ENCODE data around the gene LNPEP. TPM values are rescaled to one million over a fixed set of nuclear protein-coding genes. Genes with fewer than 3 reads are reported as not detected.

Gene LNPEP
- total and polyA plus RNA-seq, 2 of the 4 experiments (the other 2 are of a cell fraction) = 3.6 to 27.4 TPM

DNA sequence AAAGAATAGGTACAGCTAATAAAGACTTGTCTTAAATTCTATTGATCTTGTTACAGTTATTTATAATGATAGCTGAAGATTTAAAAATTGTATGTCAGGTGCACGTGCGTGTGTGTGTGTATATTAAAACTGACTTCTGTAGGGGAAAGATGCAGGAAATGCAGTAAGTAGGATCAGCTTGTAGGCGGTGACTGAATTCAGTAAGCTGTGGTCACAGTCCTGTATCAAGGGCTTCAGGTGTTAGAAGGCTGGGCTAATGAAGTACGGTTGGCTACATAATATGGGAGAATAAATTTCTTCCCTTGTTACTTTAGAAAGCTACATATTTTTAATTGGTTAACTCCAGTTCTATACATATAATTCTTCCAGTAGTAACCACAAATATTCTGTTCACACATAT, 54.2 kb downstream of the LNPEP start:
- Histone ChIP-seq H3K4ac (ENCODE audit: low read depth, low read length) (no peak overlapping the region), H2BK15ac (ENCODE audit: low read depth, low read length) (no peak overlapping the region), H3K4me2 (ENCODE audit: low read depth, low read length) (no peak overlapping the region), H3K4me3 (ENCODE audit: insufficient read depth, low read depth, low read length) (no peak overlapping the region), H2BK5ac (ENCODE audit: low read depth, low read length, poor library complexity, severe bottlenecking) (no peak overlapping the region), H3K14ac (replicated peaks; ENCODE audit: low read depth, low read length) (no peak overlapping the region), H2AK9ac (replicated peaks; ENCODE audit: low read depth, low read length, poor library complexity) (no peak overlapping the region), H3K9me3 (ENCODE audit: control insufficient read depth, insufficient read depth, low read length) (no peaks in the 10 kb centered on the region), H4K20me1 (ENCODE audit: insufficient read depth, low read length) (no peaks in the 10 kb centered on the region), H3K23ac (ENCODE audit: low read depth, low read length) (no peak overlapping the region), H3K18ac (ENCODE audit: low read depth, low read length) (no peak overlapping the region), H2AK5ac (ENCODE audit: low read depth, low read length) (no peak overlapping the region), H3K79me1 (ENCODE audit: low read depth in 1 of 2, low read length in 2 of 2) (no peaks in the 10 kb centered on the region; a peak in 1 of 4 replicates), H4K91ac (ENCODE audit: insufficient read depth, low read depth, low read length) (no peak overlapping the region), H3K36me3 (ENCODE audit: control insufficient read depth, insufficient read depth, low read length) (peaks cover 1% of the 10 kb centered on the region; the same call in 1 of the 2 replicates), H3K27ac (ENCODE audit: insufficient read depth, low read length) (no peak overlapping the region), H3K9ac (ENCODE audit: low read depth, low read length) (no peak overlapping the region), H3K4me1 (ENCODE audit: control insufficient read depth, insufficient read depth, low read length) (no peaks in the 10 kb centered on the region), H3K27me3 (ENCODE audit: control insufficient read depth, insufficient read depth, low read length) (no peaks in the 10 kb centered on the region), H2BK20ac (ENCODE audit: low read depth, low read length) (no peak overlapping the region), H2BK120ac (ENCODE audit: low read depth, low read length) (no peak overlapping the region), H4K5ac (ENCODE audit: low read depth, low read length) (no peak overlapping the region), H2AFZ (replicated peaks; ENCODE audit: low read length, poor library complexity) (no peak overlapping the region), H3K9me1 (ENCODE audit: insufficient read depth, low read length) (no peaks in the 10 kb centered on the region), H3K56ac (ENCODE audit: extremely low read depth, insufficient read depth, low read length) (no peak overlapping the region), H4K8ac (ENCODE audit: low read depth in 2 of 2, low read length in 2 of 2) (no peak overlapping the region)
- ChIA-PET POLR2A (ENCODE audit: unreplicated experiment) (no interaction called here), CTCF (interaction anchor here (0.6 to 2.0 kb wide), 3 partner anchors 13 to 153 kb away, joined by 4 to 6 read pairs (median 4); partner anchors contain the start of gene LIX1)
- TF ChIP-seq FOS (IDR thresholded peaks at IDR 0.05; ENCODE audit: low read depth, low read length) (no peak), CHD1 (IDR thresholded peaks at IDR 0.05; ENCODE audit: low read depth, low read length) (no peak), CEBPB (IDR thresholded peaks at IDR 0.05; ENCODE audit: low read depth, low read length) (no peak), NFE2L2 (IDR thresholded peaks at IDR 0.05; ENCODE audit: low read depth, low read length) (no peak), MXI1 (IDR thresholded peaks at IDR 0.05; ENCODE audit: borderline replicate concordance, low read depth, low read length) (no peak), POLR2A (IDR thresholded peaks at IDR 0.05; ENCODE audit: low read depth, low read length) (no peak), BHLHE40 (IDR thresholded peaks at IDR 0.05; ENCODE audit: low read depth, low read length) (no peak), RFX5 (IDR thresholded peaks at IDR 0.05; ENCODE audit: low read depth, low read length) (no peak), MAFK (IDR thresholded peaks at IDR 0.05; ENCODE audit: low read depth, low read length) (no peak), RAD21 (IDR thresholded peaks at IDR 0.05; ENCODE audit: low read length) (no peak), MAZ (IDR thresholded peaks at IDR 0.05; ENCODE audit: borderline replicate concordance, low read depth, low read length) (no peak), RCOR1 (IDR thresholded peaks at IDR 0.05; ENCODE audit: insufficient replicate concordance, low read length) (no peak), SMC3 (IDR thresholded peaks at IDR 0.05; ENCODE audit: low read depth, low read length) (no peak)
- TF ChIP-seq, protein P1, sequence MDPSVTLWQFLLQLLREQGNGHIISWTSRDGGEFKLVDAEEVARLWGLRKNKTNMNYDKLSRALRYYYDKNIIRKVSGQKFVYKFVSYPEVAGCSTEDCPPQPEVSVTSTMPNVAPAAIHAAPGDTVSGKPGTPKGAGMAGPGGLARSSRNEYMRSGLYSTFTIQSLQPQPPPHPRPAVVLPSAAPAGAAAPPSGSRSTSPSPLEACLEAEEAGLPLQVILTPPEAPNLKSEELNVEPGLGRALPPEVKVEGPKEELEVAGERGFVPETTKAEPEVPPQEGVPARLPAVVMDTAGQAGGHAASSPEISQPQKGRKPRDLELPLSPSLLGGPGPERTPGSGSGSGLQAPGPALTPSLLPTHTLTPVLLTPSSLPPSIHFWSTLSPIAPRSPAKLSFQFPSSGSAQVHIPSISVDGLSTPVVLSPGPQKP (IDR thresholded peaks at IDR 0.05; ENCODE audit: borderline replicate concordance, low read depth, low read length) = no peak
- TF ChIP-seq, protein P2, sequence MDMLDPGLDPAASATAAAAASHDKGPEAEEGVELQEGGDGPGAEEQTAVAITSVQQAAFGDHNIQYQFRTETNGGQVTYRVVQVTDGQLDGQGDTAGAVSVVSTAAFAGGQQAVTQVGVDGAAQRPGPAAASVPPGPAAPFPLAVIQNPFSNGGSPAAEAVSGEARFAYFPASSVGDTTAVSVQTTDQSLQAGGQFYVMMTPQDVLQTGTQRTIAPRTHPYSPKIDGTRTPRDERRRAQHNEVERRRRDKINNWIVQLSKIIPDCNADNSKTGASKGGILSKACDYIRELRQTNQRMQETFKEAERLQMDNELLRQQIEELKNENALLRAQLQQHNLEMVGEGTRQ (IDR thresholded peaks at IDR 0.05; ENCODE audit: low read depth, low read length) = no peak
- TF ChIP-seq, protein P3, sequence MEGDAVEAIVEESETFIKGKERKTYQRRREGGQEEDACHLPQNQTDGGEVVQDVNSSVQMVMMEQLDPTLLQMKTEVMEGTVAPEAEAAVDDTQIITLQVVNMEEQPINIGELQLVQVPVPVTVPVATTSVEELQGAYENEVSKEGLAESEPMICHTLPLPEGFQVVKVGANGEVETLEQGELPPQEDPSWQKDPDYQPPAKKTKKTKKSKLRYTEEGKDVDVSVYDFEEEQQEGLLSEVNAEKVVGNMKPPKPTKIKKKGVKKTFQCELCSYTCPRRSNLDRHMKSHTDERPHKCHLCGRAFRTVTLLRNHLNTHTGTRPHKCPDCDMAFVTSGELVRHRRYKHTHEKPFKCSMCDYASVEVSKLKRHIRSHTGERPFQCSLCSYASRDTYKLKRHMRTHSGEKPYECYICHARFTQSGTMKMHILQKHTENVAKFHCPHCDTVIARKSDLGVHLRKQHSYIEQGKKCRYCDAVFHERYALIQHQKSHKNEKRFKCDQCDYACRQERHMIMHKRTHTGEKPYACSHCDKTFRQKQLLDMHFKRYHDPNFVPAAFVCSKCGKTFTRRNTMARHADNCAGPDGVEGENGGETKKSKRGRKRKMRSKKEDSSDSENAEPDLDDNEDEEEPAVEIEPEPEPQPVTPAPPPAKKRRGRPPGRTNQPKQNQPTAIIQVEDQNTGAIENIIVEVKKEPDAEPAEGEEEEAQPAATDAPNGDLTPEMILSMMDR (conservative IDR thresholded peaks at IDR 0.05; ENCODE audit: low read depth, low read length) = no peak
- no peak for DNase-seq
- ATAC-seq (ENCODE audit: low read depth) = no peak
- in situ Hi-C loops (cut with MboI; ENCODE audit: low sequenced_read_pairs) (no loop called here), dilution Hi-C loops (cut with HindIII; ENCODE audit: low sequenced_read_pairs, unreplicated experiment) (no loop called here), intact Hi-C loops (cut with micrococcal nuclease) (loop anchor here (10.0 kb wide), 1 partner anchor 235 kb away; no protein-coding TSS in a partner anchor)
- 100% methylated on average over 2 of the region's 4 CpGs; no CpG with 5 or more reads in 1 of the 2 experiments for WGBS, 2 experiments (ENCODE audit: extremely low coverage in 2 of 2, insufficient read length in 1 of 2)
- no TSS peak for BruUV-seq (replicated peaks)
